ENCODE data around the gene CDH4.

CDH4 gene

DNA sequence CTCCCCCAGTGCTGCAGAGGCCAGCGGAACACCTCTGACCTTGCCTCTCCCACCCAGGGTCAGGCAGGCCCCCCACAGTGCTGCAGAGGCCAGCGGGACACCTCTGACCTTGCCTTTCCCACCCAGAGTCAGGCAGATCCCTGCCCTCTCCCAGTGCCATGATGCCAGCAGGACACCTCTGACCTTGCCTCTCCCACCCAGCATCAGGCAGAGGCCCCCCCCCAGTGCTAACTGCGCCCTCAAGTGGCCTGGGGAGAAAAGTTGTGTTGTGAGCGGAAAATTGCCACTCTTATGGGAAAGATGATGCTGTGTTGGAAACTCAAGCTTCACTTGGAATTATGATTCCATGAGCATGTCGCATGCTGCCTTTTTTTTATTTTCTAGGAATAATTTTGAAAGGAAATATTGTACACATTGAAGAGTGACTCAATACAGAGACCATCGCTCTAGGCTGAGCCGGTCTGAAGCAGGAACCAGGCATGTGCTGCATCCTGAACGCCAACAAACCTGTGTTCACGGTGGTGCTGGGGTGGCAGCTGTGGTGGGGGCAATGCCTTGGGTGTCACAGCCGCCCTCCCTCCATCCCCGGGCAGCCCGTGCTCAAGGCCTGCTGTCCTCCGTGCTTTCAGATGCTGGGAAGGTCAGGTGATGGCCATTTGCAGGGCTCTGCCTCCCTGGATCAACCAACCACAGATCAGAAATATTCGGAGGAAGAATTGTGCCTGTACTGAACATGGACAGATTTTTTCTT lies 98.6 kb downstream of the CDH4 start:
- TF ChIP-seq, protein P1, sequence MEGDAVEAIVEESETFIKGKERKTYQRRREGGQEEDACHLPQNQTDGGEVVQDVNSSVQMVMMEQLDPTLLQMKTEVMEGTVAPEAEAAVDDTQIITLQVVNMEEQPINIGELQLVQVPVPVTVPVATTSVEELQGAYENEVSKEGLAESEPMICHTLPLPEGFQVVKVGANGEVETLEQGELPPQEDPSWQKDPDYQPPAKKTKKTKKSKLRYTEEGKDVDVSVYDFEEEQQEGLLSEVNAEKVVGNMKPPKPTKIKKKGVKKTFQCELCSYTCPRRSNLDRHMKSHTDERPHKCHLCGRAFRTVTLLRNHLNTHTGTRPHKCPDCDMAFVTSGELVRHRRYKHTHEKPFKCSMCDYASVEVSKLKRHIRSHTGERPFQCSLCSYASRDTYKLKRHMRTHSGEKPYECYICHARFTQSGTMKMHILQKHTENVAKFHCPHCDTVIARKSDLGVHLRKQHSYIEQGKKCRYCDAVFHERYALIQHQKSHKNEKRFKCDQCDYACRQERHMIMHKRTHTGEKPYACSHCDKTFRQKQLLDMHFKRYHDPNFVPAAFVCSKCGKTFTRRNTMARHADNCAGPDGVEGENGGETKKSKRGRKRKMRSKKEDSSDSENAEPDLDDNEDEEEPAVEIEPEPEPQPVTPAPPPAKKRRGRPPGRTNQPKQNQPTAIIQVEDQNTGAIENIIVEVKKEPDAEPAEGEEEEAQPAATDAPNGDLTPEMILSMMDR (IDR thresholded peaks at IDR 0.05; ENCODE audit: low read depth, low read length): no peak
- no peak overlapping the region for H3K4me3 ChIP-seq (ENCODE audit: low read depth, low read length)

DNA sequence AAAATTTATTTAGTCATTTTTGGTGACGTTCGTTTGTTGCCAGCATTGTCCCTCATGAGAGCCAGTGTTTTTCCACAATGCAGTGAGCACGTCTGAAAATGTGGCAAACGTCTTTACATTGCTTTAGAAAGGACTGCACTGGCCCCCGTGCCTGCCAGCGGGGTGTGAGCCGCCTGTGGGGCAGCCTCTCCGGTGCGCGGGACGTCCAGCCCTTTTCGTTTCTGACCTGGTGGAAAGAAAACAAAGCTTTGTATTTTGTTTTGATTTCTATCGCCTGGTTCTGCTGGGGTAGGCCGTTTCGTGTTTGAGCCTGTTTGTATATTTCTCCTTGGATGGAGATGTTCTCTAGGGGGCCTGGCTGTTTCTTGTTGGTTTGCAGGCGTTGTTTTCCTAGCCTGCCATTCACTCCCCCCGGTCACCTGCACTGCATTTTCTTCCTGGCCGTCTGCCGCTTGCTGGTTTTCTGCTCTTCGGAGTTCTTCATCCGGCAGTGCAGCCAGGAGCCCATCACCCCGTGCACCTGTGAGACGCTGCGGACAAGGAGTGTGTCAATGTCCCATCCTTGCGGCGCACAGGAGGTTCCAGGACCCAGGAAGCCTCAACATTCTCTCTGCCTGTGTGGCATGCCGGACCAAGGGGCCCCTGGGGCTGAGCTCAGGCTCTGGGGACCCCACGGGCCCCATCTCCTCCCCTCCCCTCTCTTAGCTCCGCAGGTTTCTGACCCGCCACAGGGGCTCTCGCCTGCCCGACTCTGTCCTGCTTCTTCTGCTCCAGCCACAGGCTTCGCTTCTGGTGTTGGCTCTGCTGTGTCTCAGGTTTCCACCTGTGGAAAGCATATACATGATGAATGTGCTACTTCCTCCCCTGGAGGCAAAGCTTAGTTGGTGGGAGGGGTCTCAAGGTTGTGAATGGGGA lies 100.5 kb downstream of the CDH4 start:
- H3K4me3 ChIP-seq (ENCODE audit: low read depth, low read length): no peak overlapping the region
- TF ChIP-seq, protein P1 (IDR thresholded peaks at IDR 0.05; ENCODE audit: low read depth, low read length): no peak

- TF ChIP-seq, protein P1 (IDR thresholded peaks at IDR 0.05; ENCODE audit: low read depth, low read length): no peak
- no peak overlapping the region for H3K4me3 ChIP-seq (ENCODE audit: low read depth, low read length)
These were observed 101.4 kb downstream of the CDH4 start for GRCh38 chr20:61353261-61354000.

GRCh38 chr20:61354001-61354390 lies 101.9 kb downstream of the CDH4 start:
- TF ChIP-seq, protein P1 (IDR thresholded peaks at IDR 0.05; ENCODE audit: low read depth, low read length): no peak

GRCh38 chr20:61354501-61354900 lies 102.4 kb downstream of the CDH4 start:
- TF ChIP-seq, protein P1 (IDR thresholded peaks at IDR 0.05; ENCODE audit: low read depth, low read length): no peak
- no peak overlapping the region for H3K4me3 ChIP-seq (ENCODE audit: low read depth, low read length)

More at GRCh38 chr20:61354001-61354390, 101.9 kb downstream of the CDH4 start:
- H3K4me3 ChIP-seq (ENCODE audit: low read depth, low read length): no peak overlapping the region

GRCh38 chr20:61354901-61355495 lies 102.9 kb downstream of the CDH4 start:
- H3K4me3 ChIP-seq (ENCODE audit: low read depth, low read length): no peak overlapping the region
- TF ChIP-seq, protein P1 (IDR thresholded peaks at IDR 0.05; ENCODE audit: low read depth, low read length): no peak
